NCI-H146 treated with DMSO at 0.1 percent for 48 hours (cell line): ENCODE data around the gene FGF12.

Experiments used
- DNase-seq: peaks from one replicate; lab custom pipeline; 2025; ENCODE audit not compliant: unreplicated experiment; lab: John Stamatoyannopoulos, UW

The FGF12 gene

GRCh38 chr3:192212335-192212734 is 515.0 kb downstream of the FGF12 start:
- DNase-seq = no peak

GRCh38 chr3:192207651-192208050 is 519.7 kb downstream of the FGF12 start:
- no peak for DNase-seq

- no peak for DNase-seq
Observed at GRCh38 chr3:192207239-192207638, 520.1 kb downstream of the FGF12 start.

GRCh38 chr3:192194085-192194484 is 533.3 kb downstream of the FGF12 start:
- no peak for DNase-seq

GRCh38 chr3:192188218-192188835 is 539.0 kb downstream of the FGF12 start:
- peak; percentile 75 for DNase-seq

- no peak for DNase-seq
Observed at GRCh38 chr3:192187485-192188051, 539.8 kb downstream of the FGF12 start.

GRCh38 chr3:192186498-192186897 is 540.8 kb downstream of the FGF12 start:
- DNase-seq = no peak

GRCh38 chr3:192186045-192186444 is 541.3 kb downstream of the FGF12 start:
- DNase-seq = no peak

GRCh38 chr3:192183109-192183508 is 544.2 kb downstream of the FGF12 start:
- DNase-seq = peak; percentile 56

GRCh38 chr3:192181151-192181550 is 546.2 kb downstream of the FGF12 start:
- no peak for DNase-seq

- DNase-seq = no peak
Observed at GRCh38 chr3:192177383-192177782, 550.0 kb downstream of the FGF12 start.

GRCh38 chr3:192174283-192174682 is 553.1 kb downstream of the FGF12 start:
- DNase-seq = no peak

GRCh38 chr3:192171213-192171612 is 556.1 kb downstream of the FGF12 start:
- no peak for DNase-seq

- no peak for DNase-seq
Observed at GRCh38 chr3:192170659-192171058, 556.7 kb downstream of the FGF12 start.

- DNase-seq = no peak
Observed at GRCh38 chr3:192170031-192170430, 557.3 kb downstream of the FGF12 start.

- DNase-seq = no peak
Observed at GRCh38 chr3:192169332-192169915, 557.9 kb downstream of the FGF12 start.

- no peak for DNase-seq
Observed at GRCh38 chr3:192168202-192168601, 559.1 kb downstream of the FGF12 start.

GRCh38 chr3:192165552-192165951 is 561.8 kb downstream of the FGF12 start:
- no peak for DNase-seq

GRCh38 chr3:192161661-192162060 is 565.7 kb downstream of the FGF12 start:
- no peak for DNase-seq

GRCh38 chr3:192156382-192156781 is 571.0 kb downstream of the FGF12 start:
- DNase-seq = no peak

GRCh38 chr3:192155194-192155593 is 572.1 kb downstream of the FGF12 start:
- DNase-seq = no peak

- DNase-seq = no peak
Observed at GRCh38 chr3:192133271-192133670, 594.1 kb downstream of the FGF12 start.
